COLO668 (cell line): Measurements from ENCODE around the gene ZDHHC14.
"Not testable (repeated sequence)": the region's sequence is repeated elsewhere in the genome, so short reads cannot be mapped to it uniquely, and the experiment has no call there.

Experiments
- DNase-seq: peaks from one replicate; lab custom pipeline; 2025; ENCODE audit not compliant: unreplicated experiment; lab: John Stamatoyannopoulos, UW

Gene ZDHHC14

GRCh38 chr6:157561929-157562810 is 181.2 kb downstream of the ZDHHC14 start:
- DNase-seq, result no peak

- DNase-seq, result no peak
These were observed 182.0 kb downstream of the ZDHHC14 start for GRCh38 chr6:157562997-157563396.

- no peak for DNase-seq
These were observed 182.8 kb downstream of the ZDHHC14 start for GRCh38 chr6:157563611-157564284.

- DNase-seq, result no peak
These were observed 187.7 kb downstream of the ZDHHC14 start for GRCh38 chr6:157568702-157569101.

- DNase-seq, result no peak
These were observed 188.6 kb downstream of the ZDHHC14 start for GRCh38 chr6:157569543-157569942.

- DNase-seq, result no peak
These were observed 189.1 kb downstream of the ZDHHC14 start for GRCh38 chr6:157570104-157570503.

- DNase-seq, result no peak
These were observed 189.8 kb downstream of the ZDHHC14 start for GRCh38 chr6:157570752-157571151.

- DNase-seq, result no peak
These were observed 190.3 kb downstream of the ZDHHC14 start for GRCh38 chr6:157571269-157571668.

GRCh38 chr6:157571950-157572349 is 191.0 kb downstream of the ZDHHC14 start:
- no peak for DNase-seq

- DNase-seq, result no peak
These were observed 193.9 kb downstream of the ZDHHC14 start for GRCh38 chr6:157574851-157575424.

- no peak for DNase-seq
These were observed 194.6 kb downstream of the ZDHHC14 start for GRCh38 chr6:157575436-157576145.

GRCh38 chr6:157576991-157577390 is 196.0 kb downstream of the ZDHHC14 start:
- DNase-seq, result not testable (repeated sequence)

GRCh38 chr6:157578527-157578926 is 197.5 kb downstream of the ZDHHC14 start:
- DNase-seq, result not testable (repeated sequence)

GRCh38 chr6:157579467-157580031 is 198.6 kb downstream of the ZDHHC14 start:
- DNase-seq, result no peak

GRCh38 chr6:157584036-157584435 is 203.0 kb downstream of the ZDHHC14 start:
- DNase-seq, result no peak

GRCh38 chr6:157585274-157586087 is 204.5 kb downstream of the ZDHHC14 start:
- DNase-seq, result no peak

- DNase-seq, result no peak
These were observed 205.1 kb downstream of the ZDHHC14 start for GRCh38 chr6:157586088-157586414.

- no peak for DNase-seq
These were observed 205.6 kb downstream of the ZDHHC14 start for GRCh38 chr6:157586476-157587126.

GRCh38 chr6:157587127-157587926 is 206.3 kb downstream of the ZDHHC14 start:
- no peak for DNase-seq
